Adrenal gland (tissue), 5 donors: ENCODE measurements around the gene RHOXF2.

Source experiments
- POLR2A ChIP-seq, 2 donors: fragments of 450-650 bp; IDR thresholded peaks; one replicate each; pipeline ENCODE4 v1.6.1; 2017; ENCODE audit warnings: antibody characterized with exemption in 2 of 2, mild to moderate bottlenecking in 2 of 2, moderate library complexity in 1 of 2
- TF ChIP-seq, protein P1 (sequence below), 6 experiments: fragments of 450-650 bp in 4 of 6; fragments of 200-600 bp in 2 of 6; sonication (generic) in 1 of 6; IDR thresholded peaks; 1 replicate in 5 of 6; 2 replicates in 1 of 6; pipeline versions ENCODE4 v1.5.1 to v1.8.0; 2016 to 2021; ENCODE audit warnings: antibody characterized with exemption in 6 of 6, mild to moderate bottlenecking in 2 of 6, moderate library complexity in 1 of 6
- donor health status: DM: no; HTN: no; CAD: no.

DNA sequence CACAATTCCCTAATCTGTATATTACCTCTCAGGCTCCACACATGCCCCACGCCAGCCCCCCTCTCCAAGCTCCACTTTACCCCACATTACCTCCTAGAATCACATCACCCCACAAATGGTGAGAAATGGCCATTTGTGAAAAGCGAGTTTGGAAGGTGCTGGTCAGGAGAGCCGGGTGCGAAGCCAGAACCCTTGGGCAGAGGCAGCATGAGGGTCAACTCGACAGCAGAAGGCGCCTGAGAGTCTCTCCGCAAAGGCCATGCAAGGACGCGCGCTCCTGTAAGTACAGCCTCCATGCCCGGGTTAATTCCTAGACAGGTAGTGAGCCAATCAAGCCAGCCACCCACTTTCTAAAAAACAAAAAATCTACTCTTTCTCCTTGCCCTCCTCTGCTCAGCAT, 42.4 kb downstream of the RHOXF2 start:
- TF ChIP-seq, protein P1, sequence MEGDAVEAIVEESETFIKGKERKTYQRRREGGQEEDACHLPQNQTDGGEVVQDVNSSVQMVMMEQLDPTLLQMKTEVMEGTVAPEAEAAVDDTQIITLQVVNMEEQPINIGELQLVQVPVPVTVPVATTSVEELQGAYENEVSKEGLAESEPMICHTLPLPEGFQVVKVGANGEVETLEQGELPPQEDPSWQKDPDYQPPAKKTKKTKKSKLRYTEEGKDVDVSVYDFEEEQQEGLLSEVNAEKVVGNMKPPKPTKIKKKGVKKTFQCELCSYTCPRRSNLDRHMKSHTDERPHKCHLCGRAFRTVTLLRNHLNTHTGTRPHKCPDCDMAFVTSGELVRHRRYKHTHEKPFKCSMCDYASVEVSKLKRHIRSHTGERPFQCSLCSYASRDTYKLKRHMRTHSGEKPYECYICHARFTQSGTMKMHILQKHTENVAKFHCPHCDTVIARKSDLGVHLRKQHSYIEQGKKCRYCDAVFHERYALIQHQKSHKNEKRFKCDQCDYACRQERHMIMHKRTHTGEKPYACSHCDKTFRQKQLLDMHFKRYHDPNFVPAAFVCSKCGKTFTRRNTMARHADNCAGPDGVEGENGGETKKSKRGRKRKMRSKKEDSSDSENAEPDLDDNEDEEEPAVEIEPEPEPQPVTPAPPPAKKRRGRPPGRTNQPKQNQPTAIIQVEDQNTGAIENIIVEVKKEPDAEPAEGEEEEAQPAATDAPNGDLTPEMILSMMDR (IDR thresholded peaks at IDR 0.05), result no peak
- no peak for TF ChIP-seq POLR2A (IDR thresholded peaks at IDR 0.05)
